CD4-positive, alpha-beta T cell treated with Interleukin-4 for 4 hours (primary cell): ENCODE data around the gene SMAD7.

Experiments
- DNase-seq: peaks from one replicate; pipeline ENCODE4 v3.0.0-alpha.2; 2020

SMAD7 gene, protein sequence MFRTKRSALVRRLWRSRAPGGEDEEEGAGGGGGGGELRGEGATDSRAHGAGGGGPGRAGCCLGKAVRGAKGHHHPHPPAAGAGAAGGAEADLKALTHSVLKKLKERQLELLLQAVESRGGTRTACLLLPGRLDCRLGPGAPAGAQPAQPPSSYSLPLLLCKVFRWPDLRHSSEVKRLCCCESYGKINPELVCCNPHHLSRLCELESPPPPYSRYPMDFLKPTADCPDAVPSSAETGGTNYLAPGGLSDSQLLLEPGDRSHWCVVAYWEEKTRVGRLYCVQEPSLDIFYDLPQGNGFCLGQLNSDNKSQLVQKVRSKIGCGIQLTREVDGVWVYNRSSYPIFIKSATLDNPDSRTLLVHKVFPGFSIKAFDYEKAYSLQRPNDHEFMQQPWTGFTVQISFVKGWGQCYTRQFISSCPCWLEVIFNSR

GRCh38 chr18:48950536-48951447 is at the start of gene SMAD7:
Gene SMAD7, minus strand, starts transcription at chr18:48950965. Its CDS starts 541 bp downstream, at chr18:48950424.
- no peak for DNase-seq

DNA sequence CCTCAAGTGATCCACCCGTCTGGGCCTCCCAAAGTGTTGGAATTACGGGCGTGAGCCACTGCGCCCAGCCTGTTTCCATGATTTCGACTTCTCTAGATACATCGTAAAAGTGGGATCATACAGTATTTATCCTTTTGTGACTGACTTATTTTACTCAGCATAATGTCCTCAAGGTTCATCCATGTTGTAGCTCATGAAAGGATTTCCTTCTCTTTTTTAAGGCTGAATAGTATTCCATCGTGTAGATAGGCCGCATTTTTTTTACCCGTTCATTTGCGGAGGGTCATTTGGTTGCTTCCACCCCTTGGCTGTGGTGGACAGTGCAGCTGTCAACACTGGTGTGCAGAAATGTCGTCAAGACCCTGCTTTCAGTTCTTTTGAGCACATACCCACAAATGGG is 48.8 kb upstream of the SMAD7 start:
- no peak for DNase-seq

DNA sequence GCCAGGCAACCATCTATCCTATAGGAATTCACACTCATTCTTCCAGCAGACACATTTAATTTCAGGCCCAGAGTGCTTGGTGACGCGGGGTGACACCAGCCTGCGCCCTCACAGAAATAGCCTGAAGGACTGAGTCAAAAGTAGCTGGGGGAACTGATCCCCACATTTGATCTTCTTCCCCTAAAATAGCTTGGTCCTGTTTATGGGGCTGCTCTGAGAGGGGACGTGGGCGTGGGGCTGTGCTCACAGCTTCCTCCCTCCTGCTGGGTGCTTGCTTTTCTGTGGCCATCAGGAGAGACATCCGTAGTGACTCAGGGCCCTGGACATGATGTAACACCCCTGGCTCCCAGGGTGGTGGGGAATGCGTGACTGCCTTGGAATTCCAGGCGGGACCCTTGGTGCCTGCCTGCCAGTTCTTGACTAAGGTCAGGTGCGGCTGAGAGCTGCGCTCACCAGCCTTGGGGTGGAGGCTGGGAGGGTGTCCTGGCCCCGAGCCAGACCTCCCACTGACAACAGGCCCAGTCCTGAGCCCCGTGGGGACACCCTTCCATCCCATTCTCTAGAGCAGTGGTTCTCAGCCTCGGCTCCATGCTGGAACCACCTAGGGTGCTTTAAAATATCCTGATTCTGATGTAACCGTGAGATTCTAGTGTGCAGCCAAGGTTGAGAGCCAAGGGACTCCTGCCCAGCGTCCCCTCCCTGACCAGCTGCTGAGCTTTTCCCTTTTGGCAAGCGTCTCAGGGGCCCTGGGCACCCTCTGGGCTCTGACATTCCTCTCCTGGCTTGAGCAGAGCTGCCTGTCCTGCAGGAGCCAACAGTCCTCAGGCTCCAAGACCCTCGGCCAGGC is 47.4 kb upstream of the SMAD7 start:
- no peak for DNase-seq

DNA sequence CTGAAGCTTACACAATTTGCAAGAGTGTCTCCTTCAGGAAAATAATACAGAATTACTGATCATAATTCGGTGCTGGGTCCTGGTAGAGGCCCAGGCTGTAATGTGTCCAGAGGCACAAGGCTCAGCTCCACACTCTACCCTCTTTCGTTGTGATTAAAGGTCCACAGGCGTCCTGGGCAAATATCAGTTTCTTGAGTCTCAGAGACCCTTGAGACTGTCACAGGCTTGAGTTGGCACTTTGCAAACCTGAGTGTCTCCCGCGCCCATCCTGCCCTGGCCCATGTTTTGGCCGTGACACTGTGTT is 46.9 kb upstream of the SMAD7 start:
- DNase-seq = no peak

GRCh38 chr18:48996901-48997463 is 46.2 kb upstream of the SMAD7 start:
- peak; percentile 84 for DNase-seq

- no peak for DNase-seq
These were observed 45.3 kb upstream of the SMAD7 start for GRCh38 chr18:48996041-48996440.

DNA sequence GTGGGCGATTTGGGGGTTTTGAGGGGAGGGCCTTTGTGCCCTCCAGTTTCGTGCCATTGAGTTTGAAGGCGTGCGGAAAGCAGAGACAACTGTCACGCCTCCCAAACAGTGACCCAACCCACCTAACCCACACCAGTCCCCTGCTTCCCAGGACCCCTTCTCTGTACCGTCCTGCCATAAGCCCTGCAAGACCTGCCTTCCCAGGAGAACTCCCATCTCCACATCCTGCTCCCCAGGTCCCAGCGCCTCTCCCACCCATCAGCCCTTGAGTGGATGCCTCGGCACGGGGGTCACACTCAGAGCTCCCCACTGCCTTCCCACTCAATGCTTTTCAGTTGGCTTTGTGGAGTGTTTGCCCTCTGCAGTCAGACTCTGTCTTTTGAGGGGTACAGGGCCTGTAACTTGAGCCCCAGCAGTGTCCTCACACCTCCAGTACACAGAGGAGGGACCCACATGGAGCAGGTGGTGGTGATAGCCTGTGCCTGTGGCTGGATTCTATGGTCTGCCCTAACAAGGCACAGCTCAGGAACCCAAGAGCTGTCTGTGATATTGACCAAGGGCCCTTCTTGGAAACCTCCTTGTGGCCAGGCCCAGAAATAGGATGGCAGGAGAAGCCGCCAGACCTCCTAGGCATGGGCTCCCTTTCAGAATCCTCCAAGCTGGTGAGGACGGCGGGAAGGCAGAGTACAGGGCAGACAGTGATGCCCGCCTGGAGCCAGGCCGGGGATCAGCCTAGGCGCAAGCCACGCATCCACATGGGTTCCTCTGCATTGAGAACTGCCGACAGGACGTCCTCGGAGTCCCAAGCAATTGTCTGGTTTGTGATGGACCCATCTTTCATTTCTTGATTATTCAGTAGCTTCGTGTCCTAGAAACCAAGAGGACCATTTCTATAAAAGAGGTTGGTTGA is 44.4 kb upstream of the SMAD7 start:
- no peak for DNase-seq

GRCh38 chr18:48994044-48994651 is 43.4 kb upstream of the SMAD7 start:
- DNase-seq = no peak

DNA sequence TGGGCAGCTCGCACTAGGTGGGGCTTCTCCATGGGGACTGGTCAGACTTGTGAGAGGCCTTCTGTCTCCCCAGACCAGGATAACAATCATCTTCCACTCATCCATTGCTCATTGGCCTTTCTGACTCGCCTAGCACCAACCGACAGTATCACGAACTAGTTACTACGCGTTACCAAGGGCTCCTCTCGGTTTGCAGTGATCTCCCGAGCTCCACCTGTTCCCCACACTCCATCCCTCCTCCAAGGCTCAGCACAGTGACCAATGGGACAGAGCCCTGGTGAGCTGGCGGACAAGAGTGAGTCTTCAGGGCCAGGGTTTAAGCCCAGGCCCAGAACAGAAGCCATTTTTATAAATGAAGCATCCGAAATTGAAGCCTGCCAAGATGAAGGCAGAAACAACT is 42.8 kb upstream of the SMAD7 start:
- no peak for DNase-seq

- no peak for DNase-seq
These were observed 42.2 kb upstream of the SMAD7 start for GRCh38 chr18:48992791-48993555.

DNA sequence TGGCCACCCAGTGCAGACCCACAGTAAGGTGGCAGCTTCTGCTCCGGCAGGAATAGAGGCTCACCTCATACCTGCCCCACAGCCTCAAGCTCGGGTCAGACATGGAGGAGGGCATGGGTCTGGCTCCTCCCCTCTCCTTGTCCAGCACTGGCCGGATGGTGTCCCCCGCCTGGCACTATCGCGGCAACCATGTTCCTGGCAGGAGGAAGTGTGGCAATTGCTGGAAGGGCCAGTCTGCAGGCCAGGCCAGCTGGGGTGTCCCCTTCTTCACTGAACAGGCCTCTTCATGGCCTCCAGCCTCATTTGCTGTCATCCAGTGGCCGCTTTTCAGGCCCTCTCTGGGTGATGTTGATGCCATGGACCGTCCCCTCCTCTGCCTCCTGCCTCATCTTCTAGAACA is 41.4 kb upstream of the SMAD7 start:
- no peak for DNase-seq

DNA sequence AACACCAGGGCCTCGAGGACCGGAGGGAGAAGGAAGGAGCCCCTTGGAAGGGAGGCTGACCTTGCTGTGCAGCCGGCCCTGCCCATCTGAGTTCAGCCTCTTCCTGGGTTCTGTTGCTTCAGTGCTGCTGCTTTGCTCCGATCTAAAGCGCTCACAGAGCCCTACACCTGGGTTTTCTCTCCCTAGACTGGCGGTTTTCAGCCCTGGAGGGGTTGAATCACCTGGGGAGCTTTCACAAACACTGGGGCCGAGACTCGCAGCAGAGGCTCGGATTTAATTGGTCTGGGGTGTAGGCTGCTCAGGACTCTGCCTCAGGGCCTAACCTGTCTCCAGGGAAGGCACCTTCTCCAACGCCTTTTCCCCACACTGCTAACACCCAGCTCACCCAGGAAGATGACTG is 40.9 kb upstream of the SMAD7 start:
- no peak for DNase-seq

DNA sequence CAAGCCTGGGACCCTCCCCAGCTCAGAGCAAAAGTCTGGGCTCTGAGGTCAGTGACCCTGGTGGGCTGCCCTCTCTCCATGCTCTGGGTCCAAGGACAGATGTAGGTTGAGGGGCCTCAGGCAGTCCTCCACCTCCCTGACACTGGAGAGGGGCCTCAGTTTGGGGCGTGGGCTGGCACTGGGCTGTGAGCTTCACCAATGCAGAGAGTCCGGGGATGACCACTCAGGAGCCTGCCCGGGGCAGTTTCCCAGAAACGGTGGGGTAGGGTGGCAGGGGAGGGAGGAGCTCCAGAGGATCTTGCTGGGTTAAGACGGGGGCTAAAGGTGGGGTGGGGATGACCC is 40.5 kb upstream of the SMAD7 start:
- no peak for DNase-seq

DNA sequence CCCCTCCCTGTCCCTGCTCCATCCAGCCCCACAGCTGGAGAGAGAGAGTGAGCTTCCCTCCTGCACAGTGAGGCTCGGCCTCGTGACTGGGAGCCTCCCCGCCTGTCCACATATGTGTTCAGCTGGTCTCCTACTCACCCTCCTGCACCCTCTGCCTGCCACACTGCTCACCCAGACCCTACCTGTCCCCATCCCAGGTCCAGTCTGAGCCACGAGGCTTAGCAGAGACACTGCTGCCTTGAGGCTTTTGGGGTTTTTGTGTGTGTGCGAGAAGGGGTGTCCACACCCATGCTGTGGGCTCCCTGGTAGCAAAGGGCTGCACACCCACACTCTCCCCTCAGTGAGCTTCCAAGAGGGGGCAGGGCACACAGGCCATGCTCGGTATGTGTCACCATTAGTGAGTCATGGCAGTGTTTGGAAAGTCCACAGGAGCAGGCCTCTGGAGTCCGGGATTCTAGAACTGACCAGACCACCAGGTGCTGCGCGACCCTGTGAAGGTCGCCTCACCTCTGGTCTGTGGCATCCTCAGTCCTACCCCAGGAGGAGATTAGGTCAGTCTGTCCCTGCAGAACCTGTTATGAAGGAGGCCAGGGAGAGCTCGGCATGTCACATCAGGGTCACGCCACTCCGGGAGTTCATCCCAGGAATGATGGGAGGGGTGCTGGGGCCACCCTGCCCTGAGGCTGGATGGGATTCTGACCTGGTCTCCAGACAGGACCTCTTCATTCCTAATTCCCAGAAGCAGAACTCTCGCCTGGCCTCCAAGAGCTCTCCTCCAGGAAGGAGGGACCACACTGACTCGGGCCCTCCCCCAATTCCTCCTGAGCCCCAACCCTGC is 39.9 kb upstream of the SMAD7 start:
- no peak for DNase-seq

GRCh38 chr18:48989304-48990303 is 38.8 kb upstream of the SMAD7 start:
- DNase-seq = no peak

DNA sequence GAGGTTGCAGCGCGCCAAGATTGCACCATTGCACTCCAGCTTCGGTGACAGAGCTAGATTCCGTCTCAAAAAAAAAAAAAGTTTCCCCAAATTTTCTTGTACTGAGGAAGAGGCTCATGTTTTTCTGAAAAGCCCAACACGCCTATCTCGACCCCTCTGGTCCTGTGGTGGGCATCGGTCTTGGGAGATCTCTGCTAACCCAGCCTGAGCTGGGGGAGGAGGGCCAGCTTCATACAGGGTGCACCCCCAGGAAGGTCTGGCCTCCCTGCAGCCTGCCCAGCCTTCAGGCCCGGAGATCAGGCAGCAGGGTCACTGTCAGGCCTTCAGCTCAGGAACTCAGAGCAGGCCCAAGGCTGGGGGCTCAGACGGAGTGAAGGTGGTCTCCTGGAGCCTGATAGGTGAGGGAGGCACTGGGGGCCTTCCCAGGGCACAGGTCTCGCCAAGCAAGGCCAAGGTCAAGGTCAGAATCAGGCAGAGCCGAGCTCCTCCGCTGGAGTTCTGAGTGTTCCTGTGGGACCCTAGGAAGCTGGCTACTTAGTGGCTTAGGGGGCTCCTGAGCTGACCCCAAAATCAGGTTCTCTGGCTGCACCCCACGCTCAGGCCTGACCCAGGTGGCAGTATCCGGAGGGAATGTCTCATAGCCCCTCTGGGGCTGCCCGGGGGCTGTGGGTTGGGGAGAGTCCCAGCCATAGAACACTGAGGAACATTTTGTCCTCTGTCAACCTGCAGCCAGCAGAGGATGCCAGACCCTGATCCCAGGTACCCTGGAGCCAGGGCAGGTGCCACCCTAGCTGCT is 37.9 kb upstream of the SMAD7 start:
- DNase-seq = no peak

DNA sequence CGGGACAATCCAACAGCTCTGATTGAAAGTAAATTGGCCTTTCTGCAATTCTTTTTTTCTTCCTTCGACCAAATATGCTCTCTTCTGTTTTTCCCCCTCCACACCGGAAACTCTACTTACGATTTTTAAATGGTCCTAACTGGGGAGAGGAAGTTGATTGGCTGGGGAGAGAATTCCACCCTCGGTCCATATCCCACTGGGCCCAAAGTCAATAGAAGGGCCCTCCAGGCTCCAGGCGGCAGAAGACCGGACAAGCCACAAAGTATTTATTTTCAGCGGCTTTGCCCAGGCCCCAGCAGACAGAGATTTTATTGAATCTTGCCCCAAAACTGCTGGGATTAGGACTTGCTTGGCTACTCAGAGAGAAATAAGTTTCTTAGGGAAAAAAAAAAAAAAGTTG is 37.1 kb upstream of the SMAD7 start:
- no peak for DNase-seq
